Calu3 (cell line): ENCODE measurements around the gene EPO. TPM values are rescaled to one million over a fixed set of nuclear protein-coding genes. Genes with fewer than 3 reads are reported as not detected.

Source experiments
- BruUV-seq: library from RNA; stranded (reverse); fragments of 400-500 nt; replicated peaks from 2 replicates; lab custom pipeline; 2021; lab: Mats Ljungman, UMichigan
- CTCF ChIA-PET: fragments of 300-600 bp; sonication (Branson Sonifier 250); formaldehyde crosslinking; loops from one replicate; lab custom pipeline; 2022; ENCODE audit warnings: antibody characterized with exemption; lab: Charles Lee
- DNase-seq: peaks from one replicate; pipeline ENCODE4 v3.0.0; 2022
- H3K27ac Mint-ChIP-seq: one replicate; pipeline ENCODE4 v1.8.0; 2022; ENCODE audit warnings: mixed read lengths; ENCODE audit not compliant: unreplicated experiment
- H3K27me3 Mint-ChIP-seq: one replicate; pipeline ENCODE4 v1.8.0; 2022; ENCODE audit warnings: mixed read lengths; ENCODE audit not compliant: unreplicated experiment
- H3K36me3 Mint-ChIP-seq: one replicate; pipeline ENCODE4 v1.8.0; 2022; ENCODE audit warnings: mild to moderate bottlenecking, moderate library complexity, mixed read lengths; ENCODE audit not compliant: insufficient read depth, unreplicated experiment
- H3K4me1 Mint-ChIP-seq: one replicate; pipeline ENCODE4 v1.8.0; 2022; ENCODE audit warnings: mild to moderate bottlenecking, low read depth, mixed read lengths; ENCODE audit not compliant: unreplicated experiment
- H3K4me3 Mint-ChIP-seq: one replicate; pipeline ENCODE4 v1.8.0; 2022; ENCODE audit warnings: mild to moderate bottlenecking, low read depth, moderate library complexity, mixed read lengths; ENCODE audit not compliant: unreplicated experiment
- H3K9me3 Mint-ChIP-seq: one replicate; pipeline ENCODE4 v1.8.0; 2022; ENCODE audit warnings: low read depth, mixed read lengths; ENCODE audit not compliant: unreplicated experiment
- CTCF ChIP-seq: fragments of 200-600 bp; IDR thresholded peaks from one replicate; pipeline ENCODE4 v1.8.0; 2022; ENCODE audit warnings: antibody characterized with exemption; ENCODE audit not compliant: unreplicated experiment
- intact Hi-C: fragments of 100-400 bp; cut with micrococcal nuclease; formaldehyde crosslinking; loops from one replicate; pipeline ENCODE4 v1.10.0; 2022; ENCODE audit not compliant: unreplicated experiment
- total RNA-seq: library from RNA; stranded (reverse); gene quantifications from 2 replicates; pipeline ENCODE4 v1.2.3, GENCODE V29; 2022

EPO gene
- total RNA-seq, 1 experiment from 2014 or later = not detected

GRCh38 chr7:100763556-100764140, 43.4 kb downstream of the EPO start:
- Mint-ChIP-seq H3K4me1 (no peaks in the 10 kb centered on the region), H3K27ac (no peak overlapping the region), H3K9me3 (no peaks in the 10 kb centered on the region), H3K27me3 (peaks cover 26% of the 10 kb centered on the region), H3K36me3 (no peaks in the 10 kb centered on the region), H3K4me3 (no peak overlapping the region)
- no peak for TF ChIP-seq CTCF
- intact Hi-C loops = no loop called here
- no peak for DNase-seq
- no TSS peak for BruUV-seq
- CTCF ChIA-PET = no interaction called here

DNA sequence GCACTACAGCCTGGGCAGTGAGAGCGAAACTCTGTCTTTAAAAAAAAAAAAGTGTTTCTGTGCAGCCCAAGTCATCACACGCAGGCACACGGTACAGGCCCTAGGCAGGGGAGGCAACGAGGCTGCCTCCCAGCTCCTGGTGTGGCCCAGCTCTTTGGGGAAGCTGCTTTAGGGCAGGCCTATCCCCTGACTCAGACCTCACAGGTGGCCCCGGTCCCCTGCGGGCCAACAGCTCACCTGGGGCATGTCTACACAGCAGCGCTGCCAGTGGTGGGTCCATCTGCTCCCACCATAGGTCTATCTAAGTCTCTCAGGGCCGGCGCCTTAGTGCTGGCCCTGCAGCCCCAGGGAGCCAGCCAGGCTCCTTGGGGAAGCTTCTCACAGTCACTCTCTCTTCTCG, 44.6 kb downstream of the EPO start:
- intact Hi-C loops = no loop called here
- no peak for TF ChIP-seq CTCF
- no peak overlapping the region for H3K4me3 Mint-ChIP-seq
- H3K9me3 Mint-ChIP-seq = no peaks in the 10 kb centered on the region
- peaks cover 38% of the 10 kb centered on the region for H3K27me3 Mint-ChIP-seq
- no peak for DNase-seq
- H3K36me3 Mint-ChIP-seq = no peaks in the 10 kb centered on the region
- no TSS peak for BruUV-seq
- H3K27ac Mint-ChIP-seq = no peak overlapping the region
- H3K4me1 Mint-ChIP-seq = no peaks in the 10 kb centered on the region
- CTCF ChIA-PET = no interaction called here

DNA sequence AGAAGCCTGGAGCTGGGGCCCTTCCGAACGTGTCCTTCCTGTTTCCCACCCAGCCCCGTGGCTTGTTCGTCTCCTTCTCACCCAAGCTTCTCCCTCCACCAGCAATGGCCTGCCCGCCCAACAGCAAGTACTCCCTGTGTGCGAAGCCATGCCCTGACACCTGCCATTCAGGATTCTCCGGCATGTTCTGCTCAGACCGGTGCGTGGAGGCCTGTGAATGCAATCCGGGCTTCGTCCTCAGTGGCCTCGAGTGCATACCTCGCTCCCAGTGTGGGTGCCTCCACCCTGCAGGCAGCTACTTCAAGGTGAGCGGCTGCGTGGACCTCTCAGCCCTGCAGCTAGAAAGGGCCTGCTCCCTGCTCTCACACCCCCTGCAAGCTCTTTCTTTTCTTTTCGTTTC, 45.0 kb downstream of the EPO start:
- Mint-ChIP-seq H3K4me1 (no peaks in the 10 kb centered on the region), H3K9me3 (no peaks in the 10 kb centered on the region), H3K36me3 (no peaks in the 10 kb centered on the region), H3K27ac (no peak overlapping the region), H3K4me3 (no peak overlapping the region), H3K27me3 (peaks cover 39% of the 10 kb centered on the region)
- TF ChIP-seq CTCF = no peak
- intact Hi-C loops = no loop called here
- DNase-seq = no peak
- no TSS peak for BruUV-seq
- CTCF ChIA-PET = no interaction called here

DNA sequence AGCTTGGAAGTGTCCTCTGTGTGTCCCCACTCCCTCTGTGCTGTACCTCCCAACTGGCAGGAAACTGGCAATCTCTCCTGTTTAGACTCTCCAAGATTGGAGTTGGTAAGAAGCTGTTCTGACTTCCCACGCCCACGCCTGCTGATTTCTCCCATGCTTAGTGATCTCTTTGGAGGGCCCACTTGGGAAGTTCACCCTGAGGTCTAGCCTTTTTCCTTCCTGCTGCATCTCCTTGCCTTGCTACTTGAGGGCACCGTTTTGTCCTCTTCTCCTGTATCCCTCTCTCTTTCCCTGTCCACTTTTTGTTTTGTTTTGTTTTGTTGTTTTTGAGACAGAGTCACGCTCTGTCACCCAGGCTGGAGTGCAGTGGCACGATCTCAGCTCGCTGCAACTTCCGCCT, 48.5 kb downstream of the EPO start:
- no peaks in the 10 kb centered on the region for H3K36me3 Mint-ChIP-seq
- no peaks in the 10 kb centered on the region for H3K9me3 Mint-ChIP-seq
- intact Hi-C loops = no loop called here
- no peak overlapping the region for H3K27ac Mint-ChIP-seq
- DNase-seq = no peak
- no peak for TF ChIP-seq CTCF
- H3K27me3 Mint-ChIP-seq = peaks cover 39% of the 10 kb centered on the region
- no peaks in the 10 kb centered on the region for H3K4me1 Mint-ChIP-seq
- CTCF ChIA-PET = no interaction called here
- no peak overlapping the region for H3K4me3 Mint-ChIP-seq
- BruUV-seq = no TSS peak

Other genes starting within 250 kb of the EPO start
- 24.4 and 27.3 TPM in 2 replicates for gene TSC22D4, start 241.3 kb upstream of the EPO start, total RNA-seq
- gene NYAP1, start 236.5 kb upstream of the EPO start, total RNA-seq = 0.38 and 0.39 TPM in 2 replicates
- gene AGFG2, start 181.3 kb upstream of the EPO start, total RNA-seq = 45.6 and 63.1 TPM in 2 replicates
- gene SAP25, start 146.6 kb upstream of the EPO start, total RNA-seq = 3.1 and 3.2 TPM in 2 replicates
- 29.0 and 34.6 TPM in 2 replicates for gene LRCH4, start 134.3 kb upstream of the EPO start, total RNA-seq
- gene FBXO24, start 134.1 kb upstream of the EPO start, total RNA-seq = 0.29 and 0.66 TPM in 2 replicates
- gene PCOLCE, start 118.1 kb upstream of the EPO start, total RNA-seq = 4.4 and 6.1 TPM in 2 replicates
- 11.7 and 14.6 TPM in 2 replicates for gene MOSPD3, start 107.9 kb upstream of the EPO start, total RNA-seq
- 0.90 and 1.5 TPM in 2 replicates for gene TFR2, start 78.9 kb upstream of the EPO start, total RNA-seq
- not detected in 2 replicates for gene ACTL6B, start 64.0 kb upstream of the EPO start, total RNA-seq
- 129 and 134 TPM in 2 replicates for gene GNB2, start 46.7 kb upstream of the EPO start, total RNA-seq
- gene GIGYF1, start 26.2 kb upstream of the EPO start, total RNA-seq = 29.5 and 30.8 TPM in 2 replicates
- gene POP7, start 14.3 kb upstream of the EPO start, total RNA-seq = 28.2 and 31.9 TPM in 2 replicates
- gene ZAN, start 13.1 kb downstream of the EPO start, total RNA-seq = not detected in 2 replicates
- 63.7 and 72.4 TPM in 2 replicates for gene EPHB4, start 107.1 kb downstream of the EPO start, total RNA-seq
- 29.9 and 36.6 TPM in 2 replicates for gene SLC12A9, start 132.2 kb downstream of the EPO start, total RNA-seq
- 50.0 and 63.5 TPM in 2 replicates for gene TRIP6, start 146.9 kb downstream of the EPO start, total RNA-seq
- 151 and 157 TPM in 2 replicates for gene SRRT, start 154.6 kb downstream of the EPO start, total RNA-seq
- 3.3 and 4.2 TPM in 2 replicates for gene UFSP1, start 169.2 kb downstream of the EPO start, total RNA-seq
- gene ACHE, start 175.4 kb downstream of the EPO start, total RNA-seq = 3.2 and 11.3 TPM in 2 replicates
- 6.3 and 12.7 TPM in 2 replicates for gene MUC3A, start 229.1 kb downstream of the EPO start, total RNA-seq
- 0.59 and 1.3 TPM in 2 replicates for gene MUC12, start 249.1 kb downstream of the EPO start, total RNA-seq